Bladder microvascular endothelial cell (primary cell): ENCODE measurements around the gene TRIM77. TPM values are rescaled to one million over a fixed set of nuclear protein-coding genes. Genes with fewer than 3 reads are reported as not detected.

Experiments used
- total RNA-seq: library from RNA; depleted of rRNA; stranded (reverse); fragments of >200 nt; gene quantifications from 2 replicates; pipeline ENCODE4 v1.2.3, GENCODE V29; 2014

Gene TRIM77, protein sequence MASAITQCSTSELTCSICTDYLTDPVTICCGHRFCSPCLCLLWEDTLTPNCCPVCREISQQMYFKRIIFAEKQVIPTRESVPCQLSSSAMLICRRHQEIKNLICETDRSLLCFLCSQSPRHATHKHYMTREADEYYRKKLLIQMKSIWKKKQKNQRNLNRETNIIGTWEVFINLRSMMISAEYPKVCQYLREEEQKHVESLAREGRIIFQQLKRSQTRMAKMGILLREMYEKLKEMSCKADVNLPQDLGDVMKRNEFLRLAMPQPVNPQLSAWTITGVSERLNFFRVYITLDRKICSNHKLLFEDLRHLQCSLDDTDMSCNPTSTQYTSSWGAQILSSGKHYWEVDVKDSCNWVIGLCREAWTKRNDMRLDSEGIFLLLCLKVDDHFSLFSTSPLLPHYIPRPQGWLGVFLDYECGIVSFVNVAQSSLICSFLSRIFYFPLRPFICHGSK
- not detected in 2 replicates for total RNA-seq

DNA sequence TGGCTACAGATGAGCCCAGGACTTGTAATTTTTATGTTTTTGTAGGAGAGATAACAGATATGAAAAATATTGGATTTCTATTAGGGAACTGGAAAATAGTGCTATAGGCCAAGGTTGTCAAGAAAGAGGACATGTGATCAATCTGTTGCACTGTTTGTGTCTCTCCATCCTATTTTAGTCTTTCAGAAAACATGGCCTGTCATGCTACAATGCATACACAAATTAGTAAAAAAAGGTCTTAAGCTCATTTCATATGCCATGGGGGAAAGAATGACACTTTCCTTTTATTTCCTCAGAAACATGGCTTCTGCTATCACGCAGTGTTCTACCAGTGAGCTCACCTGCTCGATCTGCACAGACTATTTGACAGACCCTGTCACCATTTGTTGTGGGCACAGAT is at the start of gene TRIM77:
TSS of gene TRIM77 (plus strand) at position 301 of the 400 bp plus-strand sequence. CDS start at position 301, 0 bp downstream.

Other genes starting within 250 kb of the TRIM77 start
- 21.5 and 32.3 TPM in 2 replicates for gene NOX4, start 218.9 kb upstream of the TRIM77 start, total RNA-seq
- gene TRIM49, start 98.3 kb downstream of the TRIM77 start, total RNA-seq: not detected in 2 replicates
- gene TRIM64B, start 168.2 kb downstream of the TRIM77 start, total RNA-seq: under 0.01 TPM in 1 of 2 replicates, not detected in the other
- not detected in 2 replicates for gene TRIM49D1, start 211.9 kb downstream of the TRIM77 start, total RNA-seq
- not detected in 2 replicates for gene TRIM49D2, start 213.8 kb downstream of the TRIM77 start, total RNA-seq